HG03439 (cell line): ENCODE results near the gene PRKCE.
"Not testable (repeated sequence)": the region's sequence is repeated elsewhere in the genome, so short reads cannot be mapped to it uniquely, and the experiment has no call there.

ENCODE experiments used
- ATAC-seq: cut with Tn5 transposase; IDR thresholded peaks from one replicate; pipeline ENCODE4 v1.9.1; 2021; ENCODE audit warnings: mild to moderate bottlenecking, moderate library complexity; ENCODE audit not compliant: unreplicated experiment

PRKCE gene

DNA sequence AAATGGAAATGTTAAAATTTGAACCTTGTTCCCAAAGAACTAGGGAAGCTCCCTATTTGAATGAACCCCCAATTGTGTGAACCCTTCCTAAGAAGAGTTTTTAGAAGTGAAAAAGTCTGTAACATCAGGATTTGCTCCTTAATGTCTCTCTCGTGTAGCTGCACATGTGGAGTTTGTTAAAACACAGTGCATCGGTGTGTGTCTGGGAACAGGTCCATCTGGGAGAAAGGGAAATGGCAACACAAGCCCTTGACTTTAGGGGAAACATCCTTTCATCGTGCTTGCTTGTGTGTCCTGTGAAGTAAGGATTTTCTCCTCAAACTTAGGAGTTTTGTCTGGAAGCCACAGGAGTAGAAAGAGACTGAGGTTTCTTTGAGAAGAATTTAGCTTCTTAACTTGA, 203.9 kb downstream of the PRKCE start:
- no peak for ATAC-seq

DNA sequence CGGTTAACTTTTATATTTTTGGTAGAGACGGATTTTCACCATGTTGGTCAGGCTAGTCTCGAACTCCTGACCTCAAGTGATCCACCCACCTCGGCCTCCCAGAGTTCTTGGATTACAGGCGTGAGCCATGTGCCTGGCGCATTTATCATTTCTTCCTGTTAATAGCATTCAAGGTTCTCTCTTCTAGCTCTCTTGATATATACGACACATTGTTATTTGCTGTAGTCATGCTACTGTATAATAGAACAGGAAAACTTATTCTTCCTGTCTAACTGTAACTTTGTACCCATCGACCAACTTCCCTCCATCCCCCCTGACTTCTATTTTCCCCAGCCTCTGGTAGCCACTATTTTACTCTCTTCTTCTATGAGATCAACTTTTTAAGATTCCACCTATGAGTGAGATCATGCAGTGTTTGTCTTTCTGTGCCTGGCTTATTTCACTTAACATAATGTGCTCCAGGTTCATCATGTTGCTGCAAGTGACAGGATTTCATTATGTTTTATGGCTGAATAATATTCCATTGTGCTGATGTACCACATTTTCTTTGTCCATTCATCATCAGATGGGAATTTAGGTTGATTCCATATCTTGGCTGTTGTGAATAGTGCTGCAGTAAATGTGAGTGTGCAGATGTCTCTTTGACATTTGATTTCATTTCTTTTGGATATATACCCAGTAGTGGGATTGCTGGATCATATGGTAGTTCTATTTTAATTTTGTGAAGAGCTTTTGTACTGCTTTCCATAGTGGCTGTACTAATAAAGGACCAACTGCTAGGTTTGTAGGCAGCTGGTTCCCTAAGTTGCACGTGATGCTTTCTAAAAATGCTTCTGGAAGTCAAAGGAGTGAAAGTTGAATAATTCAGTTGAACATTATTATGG, 205.2 kb downstream of the PRKCE start:
- no peak for ATAC-seq

DNA sequence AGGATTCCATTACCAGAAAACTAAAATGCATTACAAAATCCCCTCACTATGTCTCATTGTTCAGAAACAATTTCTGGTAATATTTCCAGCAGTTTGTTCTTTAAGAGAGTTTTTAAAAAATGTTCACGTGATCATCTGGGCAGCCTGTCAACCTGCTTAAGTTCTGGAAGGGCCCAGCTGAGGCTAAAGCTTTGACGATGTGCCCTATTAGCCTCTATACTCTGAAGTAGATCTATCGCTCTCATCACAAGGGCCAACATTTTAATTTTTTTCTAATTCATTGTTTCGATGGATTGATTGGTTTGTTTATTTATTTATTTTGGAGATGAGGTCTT, 205.8 kb downstream of the PRKCE start:
- no peak for ATAC-seq

DNA sequence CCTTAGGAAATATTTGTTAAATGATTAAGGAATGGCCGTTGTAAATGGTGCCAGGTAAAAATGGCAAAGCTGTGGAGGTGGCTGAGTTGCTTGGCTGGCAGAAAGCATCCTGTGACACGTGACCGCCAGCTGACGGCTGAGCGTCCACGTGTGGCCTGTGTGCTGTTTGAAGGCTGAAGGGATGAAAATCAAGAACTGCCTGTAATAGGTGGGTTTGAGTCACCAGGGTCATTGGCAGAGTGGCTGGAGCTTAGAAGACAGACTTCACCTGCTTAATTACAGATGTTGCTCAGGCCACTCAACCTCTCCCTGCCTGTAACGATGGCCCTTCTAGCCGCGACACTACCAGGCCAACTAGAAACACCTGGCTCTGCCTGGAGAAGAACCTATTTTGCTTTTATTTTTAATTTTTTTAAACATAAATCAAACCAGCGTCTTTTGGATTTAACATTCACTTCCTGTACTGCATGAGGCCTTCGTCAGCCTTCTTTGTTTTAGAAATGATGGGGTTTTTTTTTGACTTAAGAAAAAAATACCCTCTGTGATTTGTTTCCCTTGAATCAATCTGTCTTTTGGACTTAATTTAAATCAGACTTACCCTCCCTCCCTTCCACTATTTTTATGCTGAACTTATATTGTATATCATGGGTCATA, 206.5 kb downstream of the PRKCE start:
- no peak for ATAC-seq

DNA sequence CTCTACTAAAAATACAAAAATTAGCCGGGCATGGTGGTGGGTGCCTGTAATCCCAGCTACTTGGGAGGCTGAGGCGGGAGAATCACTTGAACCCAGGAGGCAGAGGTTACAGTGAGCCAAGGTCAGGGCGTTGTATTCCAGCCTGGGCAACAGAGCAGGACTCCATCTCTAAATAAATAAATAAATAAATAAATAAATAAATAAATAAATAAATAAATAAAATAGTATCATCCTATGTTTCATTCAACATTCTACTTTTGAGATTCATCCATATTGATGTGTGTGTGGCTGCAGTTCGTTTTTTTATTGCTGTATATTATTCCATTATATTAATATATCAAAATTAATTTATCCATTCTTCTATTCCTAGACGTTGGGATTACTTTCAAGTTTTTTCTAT, 207.4 kb downstream of the PRKCE start:
- ATAC-seq, result not testable (repeated sequence)

DNA sequence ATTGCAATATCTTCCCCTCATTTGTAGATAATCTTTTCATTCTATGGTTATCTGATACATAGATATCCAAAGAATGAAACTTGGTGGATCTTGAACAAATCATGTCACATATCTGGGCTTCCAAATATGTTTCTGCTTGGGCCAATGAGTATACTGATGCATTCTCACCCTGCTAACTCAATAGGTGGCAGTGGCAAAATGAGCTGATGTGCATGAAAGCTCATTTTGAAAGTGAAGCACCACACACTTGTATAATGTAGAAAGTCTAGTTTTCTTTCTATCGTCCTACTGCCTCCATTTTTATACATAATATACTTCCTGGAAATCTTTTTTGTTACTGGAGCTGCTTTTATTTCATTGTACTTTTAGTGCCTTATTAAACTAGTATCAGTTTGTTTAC, 208.2 kb downstream of the PRKCE start:
- ATAC-seq, result no peak

DNA sequence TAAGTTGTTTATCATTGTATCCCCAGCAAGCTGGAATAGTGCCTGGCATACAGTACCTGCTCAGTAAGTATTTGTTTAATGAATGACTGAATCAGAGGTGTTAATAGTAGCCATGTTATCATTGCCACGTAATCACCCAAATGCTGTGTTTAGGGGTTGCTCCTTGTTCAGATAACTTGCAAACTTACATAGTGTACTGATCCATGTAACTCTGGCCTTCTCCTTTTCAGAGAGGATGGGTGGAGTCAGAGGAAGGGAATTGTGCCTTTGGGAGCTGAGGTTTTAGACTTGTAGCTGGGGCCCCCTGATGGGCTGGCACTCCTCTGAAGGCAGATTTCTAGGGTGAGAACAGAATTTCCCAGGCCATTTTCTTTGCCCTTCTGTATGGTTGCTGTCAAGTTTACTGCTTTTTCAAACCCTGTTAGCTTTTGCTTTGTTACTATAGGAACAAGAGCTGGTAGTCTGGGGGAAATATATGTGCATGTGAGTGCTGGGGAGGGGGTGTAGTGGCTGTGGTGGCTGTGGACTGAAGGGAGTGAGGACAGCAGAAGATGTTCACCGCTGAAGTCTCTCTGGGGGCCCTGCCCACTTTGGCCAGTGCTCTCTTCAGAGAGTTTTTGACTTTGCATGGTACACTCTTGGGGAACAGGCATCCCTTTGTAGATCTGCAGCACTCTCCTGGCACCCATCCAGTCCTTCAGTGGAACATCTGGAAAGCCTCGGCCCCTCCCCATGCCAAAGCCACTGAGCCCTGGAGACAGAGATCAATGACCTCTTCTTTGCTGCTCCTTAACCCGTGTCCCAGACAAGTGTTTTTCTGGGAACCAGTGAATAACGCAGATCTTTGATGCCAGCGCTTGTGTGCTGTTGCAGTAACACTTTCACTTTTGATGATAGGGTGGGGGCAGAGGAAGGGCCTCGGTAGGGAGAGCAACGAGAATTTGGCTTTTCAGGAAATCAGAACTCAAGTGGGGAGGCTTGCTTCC, 209.0 kb downstream of the PRKCE start:
- ATAC-seq, result no peak

DNA sequence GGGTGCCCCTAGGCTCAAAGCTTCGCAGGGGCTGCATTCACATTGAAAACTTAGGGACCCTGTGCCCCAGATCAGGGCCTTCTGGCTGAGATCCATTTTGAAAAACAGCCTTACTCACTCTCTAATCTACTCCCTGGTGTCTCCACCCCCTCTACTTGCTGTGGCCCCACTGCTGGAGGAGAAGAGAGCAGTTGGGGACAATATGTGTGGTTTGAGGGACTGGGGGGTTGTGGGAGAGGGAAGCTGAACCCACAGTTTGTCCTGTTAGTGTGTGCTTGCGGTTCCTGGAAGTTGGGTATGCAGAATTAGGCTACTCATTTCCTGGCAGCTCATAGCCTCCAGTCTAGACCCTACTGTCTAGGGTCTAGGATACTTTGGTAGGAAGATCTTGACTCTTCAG, 211.4 kb downstream of the PRKCE start:
- ATAC-seq, result no peak

DNA sequence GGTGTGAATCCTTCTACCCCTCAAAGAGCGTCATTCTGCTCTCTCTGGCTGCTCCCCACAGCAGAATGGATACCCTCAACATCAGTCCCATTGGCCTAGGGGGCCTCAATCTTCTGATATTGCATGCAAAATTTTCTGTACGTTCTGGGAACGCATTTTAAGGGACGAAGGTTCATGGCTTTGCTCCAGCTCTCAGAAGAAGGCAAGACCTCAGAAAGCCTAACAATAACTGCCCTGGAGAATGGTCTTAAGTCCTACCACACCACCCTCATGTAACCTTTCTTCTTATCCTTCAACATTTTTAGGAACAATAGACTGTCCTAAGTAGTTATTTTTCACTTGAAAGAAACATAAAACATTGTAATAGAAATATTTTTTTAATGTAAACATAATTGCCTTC, 212.6 kb downstream of the PRKCE start:
- ATAC-seq, result no peak

DNA sequence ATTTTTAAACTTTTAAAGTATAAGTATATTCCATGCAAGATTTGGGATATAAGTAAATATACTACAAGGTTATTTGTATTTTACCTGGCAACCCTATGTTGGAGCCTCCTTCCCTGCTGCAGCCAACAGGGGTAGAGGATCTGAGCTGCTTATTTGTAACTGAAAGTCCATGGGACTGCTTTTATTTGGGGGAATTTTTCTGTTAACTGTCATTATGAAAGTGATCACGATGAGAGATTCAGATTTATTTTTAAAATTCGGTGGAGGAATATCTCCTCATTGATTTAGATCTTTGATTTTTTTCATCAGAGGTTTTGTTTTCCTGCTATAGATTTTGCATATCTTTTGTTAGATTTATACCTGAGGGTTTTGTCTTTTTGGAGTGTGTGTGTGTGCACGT, 215.9 kb downstream of the PRKCE start:
- no peak for ATAC-seq

DNA sequence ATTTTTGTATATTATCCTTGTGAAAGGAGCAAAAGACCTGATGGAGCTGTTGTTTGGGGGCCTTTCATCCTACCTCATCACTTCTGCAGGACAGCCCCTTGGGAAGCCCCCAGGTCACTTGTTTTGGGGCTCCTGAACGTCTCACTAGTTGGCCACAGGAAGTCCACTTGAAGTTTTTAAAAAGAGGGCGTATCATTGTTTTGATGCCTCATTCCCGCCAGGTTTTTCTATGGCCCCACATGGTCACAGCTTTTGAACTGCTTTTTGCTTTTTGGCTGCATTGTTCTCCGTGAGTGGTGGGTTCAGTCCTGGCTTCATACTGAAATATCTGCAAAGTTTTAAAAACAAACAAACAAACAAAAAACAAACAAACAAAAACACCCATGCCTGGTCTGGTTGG, 216.3 kb downstream of the PRKCE start:
- ATAC-seq, result no peak

DNA sequence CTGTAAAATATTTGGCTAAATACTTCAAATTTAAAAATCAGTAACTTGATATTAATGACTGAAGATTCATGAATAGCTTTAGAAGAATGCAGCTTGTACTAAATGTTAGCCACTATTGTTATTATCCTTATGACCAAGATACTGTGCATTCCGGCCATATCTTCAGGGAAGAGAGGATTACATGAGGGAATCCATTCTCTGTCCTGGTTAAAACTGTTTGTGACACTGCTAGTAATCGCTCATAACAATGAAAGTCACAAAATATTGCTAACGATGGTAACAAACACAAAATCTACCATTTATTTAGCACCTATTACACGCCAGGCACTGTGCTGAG, 217.7 kb downstream of the PRKCE start:
- ATAC-seq, result no peak

DNA sequence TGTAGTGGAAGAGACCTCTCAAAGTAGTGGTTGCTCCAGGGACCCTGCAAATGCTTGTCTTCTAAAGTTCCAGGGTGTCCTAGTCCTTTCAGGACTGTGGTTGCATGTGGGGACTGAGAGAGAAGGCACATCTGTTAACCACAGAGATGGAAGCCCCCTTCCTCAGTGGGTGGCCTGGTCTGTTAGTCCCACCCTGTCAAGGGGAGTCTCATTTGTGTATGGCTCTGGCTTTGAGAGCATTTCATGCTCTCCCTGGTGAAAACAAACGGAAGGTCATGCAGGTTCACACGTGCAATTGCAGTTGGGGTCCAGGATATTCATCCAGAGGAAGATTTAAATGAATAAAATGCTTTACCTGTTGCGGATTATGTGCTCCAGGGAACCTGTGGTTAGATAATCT, 219.6 kb downstream of the PRKCE start:
- no peak for ATAC-seq

DNA sequence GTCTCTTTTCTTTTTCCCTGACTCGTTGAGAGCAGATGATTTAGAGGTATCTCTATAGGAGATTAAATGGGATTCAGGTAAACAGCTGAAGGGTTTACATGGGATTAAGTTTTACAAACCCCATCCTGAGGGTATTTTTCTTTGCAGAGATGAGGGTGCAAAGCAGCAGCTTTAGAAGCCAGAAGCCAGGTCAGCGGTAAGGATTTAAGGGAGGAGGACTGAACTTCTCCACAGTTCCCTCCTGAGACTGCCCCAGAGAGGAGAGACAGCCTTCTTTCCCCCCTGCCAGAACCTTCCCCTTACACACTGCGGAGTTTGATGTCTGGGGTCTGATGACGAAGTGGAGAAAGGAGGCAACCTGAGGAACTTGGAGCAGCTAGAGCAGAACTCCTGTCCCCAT, 220.1 kb downstream of the PRKCE start:
- ATAC-seq, result no peak

DNA sequence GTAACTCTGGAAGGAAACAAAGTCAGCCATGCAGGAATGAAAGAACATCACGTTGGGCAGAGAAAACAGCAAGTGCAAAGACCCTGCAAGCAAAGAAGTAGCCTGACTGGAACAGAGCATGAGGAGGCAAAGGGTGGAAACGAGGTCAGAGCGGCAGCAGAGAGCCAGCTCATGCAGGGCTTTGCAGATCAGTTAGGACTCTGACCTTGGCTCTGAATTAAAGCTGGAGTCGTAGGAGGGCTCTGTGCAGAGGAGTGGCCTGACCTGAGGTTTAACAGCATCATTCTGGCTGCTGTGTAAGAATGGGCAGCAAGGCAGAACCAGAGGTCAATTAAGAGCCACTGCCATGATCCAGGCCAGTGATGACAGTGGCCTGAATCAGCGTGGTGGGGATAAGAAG, 220.7 kb downstream of the PRKCE start:
- ATAC-seq, result no peak

DNA sequence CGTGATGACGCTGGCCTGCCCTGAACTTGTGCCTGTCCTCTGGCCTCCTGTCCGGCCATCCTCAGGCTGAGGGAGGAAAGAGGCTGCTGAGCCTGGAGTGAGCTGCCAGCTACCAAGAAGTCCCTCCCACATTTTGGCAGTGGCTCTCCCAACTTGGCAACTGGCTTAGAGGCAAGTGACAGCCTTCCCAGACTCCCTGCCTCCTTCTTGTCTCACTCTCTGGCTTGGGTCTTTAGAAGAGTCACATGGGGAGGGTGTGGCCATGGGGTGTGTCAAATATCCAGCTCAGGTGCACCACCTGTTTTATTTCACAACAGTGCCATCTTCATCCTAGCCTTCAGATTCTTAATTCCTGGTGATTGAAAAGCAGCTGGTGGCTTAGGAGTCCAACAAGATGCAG, 222.9 kb downstream of the PRKCE start:
- ATAC-seq, result no peak

DNA sequence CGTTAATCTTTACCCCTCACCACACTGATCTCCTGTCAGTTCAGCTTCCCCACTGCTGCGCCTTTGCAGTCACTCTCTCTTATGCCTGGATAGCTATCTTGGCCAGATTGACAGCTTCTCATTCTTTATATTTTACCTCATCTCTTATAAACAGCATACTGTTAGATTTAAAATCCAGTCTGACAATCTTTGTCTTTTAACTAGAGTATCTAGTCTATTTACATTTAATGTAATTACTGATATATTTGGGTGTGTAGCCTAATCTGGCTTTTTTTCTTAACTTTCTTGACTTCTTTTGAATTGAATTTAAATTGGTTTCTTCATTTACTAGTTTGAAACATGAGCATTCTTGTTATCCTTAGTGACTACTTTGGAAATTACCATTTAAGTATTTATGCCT, 225.1 kb downstream of the PRKCE start:
- no peak for ATAC-seq

DNA sequence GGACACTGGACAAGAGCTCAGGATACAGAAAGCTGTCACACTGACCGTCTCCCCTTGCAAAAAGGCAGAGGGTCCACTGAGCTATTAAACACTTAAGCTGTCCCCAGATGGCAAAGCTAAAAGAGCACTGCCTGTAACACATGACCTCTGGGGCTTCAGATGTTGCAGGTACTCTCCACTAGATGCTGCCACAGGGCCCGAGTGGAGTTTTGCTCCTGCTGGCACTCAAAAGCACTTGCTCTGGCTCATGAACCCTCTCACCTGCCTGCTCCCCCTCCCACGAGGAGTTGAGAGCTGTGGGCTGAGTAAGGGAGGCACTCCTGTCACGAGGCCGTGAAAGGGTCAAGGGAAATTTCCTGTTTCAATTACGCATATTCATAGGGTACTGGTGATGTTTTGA, 227.9 kb downstream of the PRKCE start:
- no peak for ATAC-seq

DNA sequence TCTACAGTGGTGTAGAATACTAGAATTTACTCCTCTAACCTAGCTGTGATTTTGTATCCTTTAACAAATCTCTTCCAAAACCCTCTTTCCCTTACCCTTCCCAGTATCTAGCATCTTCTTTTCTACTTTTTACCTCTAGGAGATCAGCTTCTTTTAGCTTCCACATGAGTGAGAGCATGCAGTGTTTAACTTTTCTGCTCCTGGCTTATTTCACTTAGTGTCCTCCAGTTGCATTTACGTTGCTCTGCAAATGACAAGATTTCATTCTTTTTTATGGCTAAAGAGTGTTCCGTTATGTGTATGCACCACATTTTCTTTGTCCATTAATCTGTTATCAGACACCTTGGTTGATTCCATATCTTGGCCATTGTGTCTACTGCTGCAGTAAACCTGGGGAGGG, 228.5 kb downstream of the PRKCE start:
- no peak for ATAC-seq

DNA sequence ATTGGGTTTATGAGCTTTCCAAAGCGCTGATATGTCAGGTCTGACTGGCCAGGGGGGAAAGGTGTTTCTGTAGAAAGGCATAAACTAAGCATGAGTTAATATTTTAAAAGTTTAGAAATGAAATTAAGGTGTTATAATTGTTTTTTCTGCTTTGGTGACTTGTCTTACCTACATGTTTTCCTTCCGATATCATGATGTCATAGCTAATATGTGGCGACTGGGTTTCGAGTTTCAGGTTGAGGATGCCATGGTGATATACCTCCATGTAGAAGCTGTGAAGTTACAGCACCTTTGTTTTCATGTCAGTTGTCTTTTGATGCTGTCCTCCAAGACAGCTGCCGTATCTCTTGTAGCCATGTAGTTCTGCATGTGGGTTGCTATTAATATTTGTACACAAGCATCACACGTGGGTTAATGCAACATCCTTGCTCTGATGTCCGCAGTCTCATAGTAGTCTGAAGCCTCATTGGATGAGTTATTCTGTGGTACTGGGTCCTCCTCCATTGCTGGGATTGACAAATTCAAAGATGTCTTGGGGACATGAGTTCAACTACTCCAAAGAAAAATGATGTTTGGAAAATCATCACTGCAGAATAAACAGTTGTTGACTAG, 230.6 kb downstream of the PRKCE start:
- ATAC-seq, result no peak
